Kidney tubule cell (primary cell): ENCODE data around the gene GTPBP6.

Source experiments
- DNase-seq: peaks from one replicate; pipeline ENCODE4 v3.0.0-alpha.2; 2018; ENCODE audit warnings: low spot score

GTPBP6 gene

GRCh38 chrX:318739-319578 is at the start of gene GTPBP6:
TSS of gene GTPBP6 (minus strand) at chrX:318796. CDS start at chrX:318787, 9 bp downstream.
- DNase-seq: peak; percentile 100

DNA sequence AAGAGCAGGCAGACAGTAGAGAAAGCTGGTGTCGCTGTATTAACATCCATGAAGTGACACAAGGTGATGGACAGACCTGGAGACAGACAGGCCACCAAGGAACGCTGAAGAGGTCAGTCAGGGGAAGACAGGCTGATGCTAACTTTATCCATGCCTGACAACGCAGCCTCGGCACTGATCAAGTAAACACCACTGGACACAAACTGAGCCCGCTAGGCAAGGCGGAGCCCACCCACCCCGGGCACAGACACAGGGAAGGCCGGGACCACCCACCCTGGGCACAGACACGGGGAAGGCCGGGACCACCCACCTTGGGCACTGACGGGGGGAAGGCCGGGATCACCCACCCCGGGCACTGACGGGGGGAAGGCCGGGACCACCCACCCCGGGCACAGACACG is 49.3 kb upstream of the GTPBP6 start:
- DNase-seq: no peak

DNA sequence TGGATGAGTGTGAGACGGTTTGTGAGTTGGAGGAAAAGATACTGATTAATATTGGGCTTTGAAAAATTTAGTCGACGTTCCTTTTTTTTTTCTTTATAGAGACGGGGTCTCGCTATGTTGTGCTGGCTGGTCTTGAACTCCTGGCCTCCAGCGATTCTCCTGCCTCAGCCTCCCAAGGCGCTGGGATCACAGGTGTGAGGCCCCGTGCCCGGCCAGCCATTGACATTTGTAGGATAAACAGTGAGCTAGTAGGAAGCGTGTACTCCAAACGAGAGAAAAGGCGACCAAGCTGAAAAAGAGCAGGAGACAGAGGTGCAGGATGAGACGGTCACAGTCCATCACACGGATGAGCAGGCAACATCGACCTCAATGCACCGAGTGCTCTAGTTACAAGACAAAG is 48.8 kb upstream of the GTPBP6 start:
- DNase-seq: no peak

DNA sequence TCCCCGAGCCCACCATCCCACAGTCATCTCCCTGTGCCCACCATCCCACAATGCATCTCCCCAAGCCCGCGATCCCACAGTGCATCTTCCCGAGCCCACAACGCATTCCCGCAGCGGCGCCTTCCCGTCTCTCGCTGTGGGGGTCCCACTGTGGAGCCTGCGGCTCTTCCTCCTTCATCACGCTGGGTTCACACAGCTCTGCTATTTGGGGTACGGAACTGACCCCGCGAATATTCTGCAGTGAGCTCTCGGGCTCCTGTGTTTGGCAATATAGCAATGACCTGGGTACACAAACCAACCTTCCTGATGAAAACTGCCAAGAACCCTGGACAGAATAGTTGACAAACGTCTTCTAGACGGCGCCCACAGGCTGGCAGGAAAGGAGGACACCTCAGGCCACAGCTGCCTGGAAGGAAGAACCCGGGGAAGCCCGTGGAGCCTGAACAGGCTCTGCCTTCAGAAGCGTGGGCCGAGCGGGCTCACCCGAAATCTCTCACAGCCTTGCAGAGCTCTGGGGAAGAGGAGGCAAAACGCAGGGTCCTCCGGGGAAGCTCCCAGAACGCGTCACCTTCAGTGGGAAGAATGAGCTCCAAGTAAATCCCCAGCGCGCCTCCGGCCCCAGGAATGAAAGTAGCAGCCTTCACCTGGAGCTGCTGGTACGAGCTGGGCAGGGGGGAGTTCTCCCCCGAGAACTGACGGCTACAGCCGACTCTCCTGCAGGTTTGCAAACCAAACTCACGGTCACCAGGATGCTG is 45.2 kb upstream of the GTPBP6 start:
- no peak for DNase-seq

DNA sequence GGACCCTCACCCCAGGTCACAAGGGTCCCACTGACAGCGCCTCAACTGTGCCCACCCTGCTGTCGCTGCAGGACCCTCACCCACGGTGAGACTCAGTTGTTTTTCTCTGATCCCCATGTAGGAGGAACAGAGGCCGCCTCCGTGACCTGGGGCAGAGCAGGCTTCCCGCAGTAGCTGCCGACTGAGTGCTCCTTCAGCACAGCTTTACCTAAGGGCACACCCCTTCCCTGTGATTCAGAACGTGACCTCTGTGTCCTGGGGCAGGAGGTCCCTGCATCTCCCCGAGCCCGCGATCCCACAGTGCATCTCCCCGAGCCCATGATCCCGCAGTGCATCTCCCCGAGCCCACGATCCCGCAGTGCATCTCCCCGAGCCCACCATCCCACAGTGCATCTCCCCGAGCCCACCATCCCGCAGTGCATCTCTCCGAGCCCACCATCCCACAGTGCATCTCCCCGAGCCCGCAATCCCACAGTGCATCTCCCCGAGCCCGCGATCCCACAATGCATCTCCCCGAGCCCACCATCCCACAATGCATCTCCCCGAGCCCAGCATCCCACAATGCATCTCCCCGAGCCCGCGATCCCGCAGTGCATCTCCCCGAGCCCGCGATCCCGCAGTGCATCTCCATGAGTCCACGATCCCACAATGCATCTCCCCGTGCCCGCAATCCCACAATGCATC is 44.5 kb upstream of the GTPBP6 start:
- no peak for DNase-seq

GRCh38 chrX:362351-362750 is 43.8 kb upstream of the GTPBP6 start:
- no peak for DNase-seq

DNA sequence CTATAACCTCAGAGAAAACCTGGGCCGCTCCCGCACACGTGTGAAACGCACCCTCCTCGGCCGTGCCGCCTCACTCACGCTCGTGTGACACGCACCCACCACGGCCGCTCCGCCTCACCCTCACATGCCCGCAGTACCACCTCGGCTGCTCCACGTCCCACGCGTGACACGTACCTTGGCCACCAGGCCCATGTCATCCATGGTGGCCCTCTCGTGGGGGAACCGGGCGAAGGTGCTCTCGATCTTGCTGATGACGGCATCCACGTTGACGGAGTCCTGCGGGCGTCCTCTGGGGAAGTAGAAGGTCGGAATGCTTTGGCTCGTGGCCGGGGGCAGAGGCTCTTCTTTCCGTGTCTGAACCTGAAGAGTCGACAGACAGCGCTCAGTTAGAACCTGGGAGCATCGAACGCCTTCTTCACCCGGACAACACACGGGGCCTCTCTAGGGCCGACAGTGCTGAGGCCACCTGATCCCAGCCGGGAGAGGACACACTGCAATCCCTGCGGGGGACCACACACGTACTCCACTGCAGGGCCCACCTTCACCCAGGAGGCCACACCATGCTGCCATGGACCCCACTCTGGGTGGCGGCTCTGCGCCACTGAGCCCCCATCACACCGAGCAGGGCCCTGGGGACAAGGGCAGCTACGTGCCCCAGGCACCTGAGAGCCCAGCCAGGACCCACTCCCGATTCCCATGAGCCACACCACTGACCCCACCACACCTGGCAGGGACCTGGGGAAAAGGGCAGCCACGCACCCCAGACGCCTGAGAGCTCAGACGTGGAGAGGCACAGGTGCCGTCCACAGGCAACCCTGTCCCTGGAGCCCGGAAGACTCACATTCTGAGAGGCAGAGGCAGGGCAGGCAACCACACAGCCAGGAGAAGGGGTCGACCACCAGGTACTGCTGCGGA is 42.9 kb upstream of the GTPBP6 start:
- DNase-seq: no peak

- DNase-seq: no peak
Observed at GRCh38 chrX:360496-361150, 42.0 kb upstream of the GTPBP6 start.

GRCh38 chrX:358651-359143 is 40.1 kb upstream of the GTPBP6 start:
- DNase-seq: no peak

- DNase-seq: peak; percentile 55
Observed at GRCh38 chrX:357693-358471, 39.3 kb upstream of the GTPBP6 start.

GRCh38 chrX:357035-357692 is 38.6 kb upstream of the GTPBP6 start:
- DNase-seq: no peak

DNA sequence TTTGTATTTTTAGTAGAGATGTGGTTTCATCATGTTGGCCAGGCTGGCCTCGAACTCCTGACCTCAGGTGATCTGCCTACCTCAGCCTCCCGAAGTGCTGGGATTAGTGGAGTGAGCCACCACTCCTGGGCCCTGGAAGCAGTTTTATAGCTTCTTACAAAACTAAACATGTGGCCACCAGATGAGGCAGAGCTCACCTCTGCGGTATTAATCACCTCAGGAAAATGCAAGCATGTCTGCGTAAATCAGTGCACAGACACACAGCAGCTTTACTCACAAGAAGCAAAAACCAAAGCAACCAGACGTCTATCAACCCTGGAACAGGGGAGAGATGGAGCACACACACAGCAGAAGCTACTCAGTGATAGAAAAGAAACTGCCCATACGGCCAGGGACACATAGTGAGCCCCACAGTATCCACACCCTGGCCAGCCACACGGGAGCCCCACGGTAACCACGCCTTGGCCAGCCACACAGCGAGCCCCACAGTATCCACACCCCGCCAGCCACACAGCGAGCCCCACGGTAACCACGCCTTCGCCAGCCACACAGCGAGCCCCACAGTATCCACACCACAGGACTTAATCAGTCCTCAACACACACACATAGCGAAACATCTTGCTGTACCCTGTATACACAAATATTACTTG is 37.9 kb upstream of the GTPBP6 start:
- peak; percentile 31 for DNase-seq

GRCh38 chrX:355329-356050 is 36.9 kb upstream of the GTPBP6 start:
- DNase-seq: no peak

DNA sequence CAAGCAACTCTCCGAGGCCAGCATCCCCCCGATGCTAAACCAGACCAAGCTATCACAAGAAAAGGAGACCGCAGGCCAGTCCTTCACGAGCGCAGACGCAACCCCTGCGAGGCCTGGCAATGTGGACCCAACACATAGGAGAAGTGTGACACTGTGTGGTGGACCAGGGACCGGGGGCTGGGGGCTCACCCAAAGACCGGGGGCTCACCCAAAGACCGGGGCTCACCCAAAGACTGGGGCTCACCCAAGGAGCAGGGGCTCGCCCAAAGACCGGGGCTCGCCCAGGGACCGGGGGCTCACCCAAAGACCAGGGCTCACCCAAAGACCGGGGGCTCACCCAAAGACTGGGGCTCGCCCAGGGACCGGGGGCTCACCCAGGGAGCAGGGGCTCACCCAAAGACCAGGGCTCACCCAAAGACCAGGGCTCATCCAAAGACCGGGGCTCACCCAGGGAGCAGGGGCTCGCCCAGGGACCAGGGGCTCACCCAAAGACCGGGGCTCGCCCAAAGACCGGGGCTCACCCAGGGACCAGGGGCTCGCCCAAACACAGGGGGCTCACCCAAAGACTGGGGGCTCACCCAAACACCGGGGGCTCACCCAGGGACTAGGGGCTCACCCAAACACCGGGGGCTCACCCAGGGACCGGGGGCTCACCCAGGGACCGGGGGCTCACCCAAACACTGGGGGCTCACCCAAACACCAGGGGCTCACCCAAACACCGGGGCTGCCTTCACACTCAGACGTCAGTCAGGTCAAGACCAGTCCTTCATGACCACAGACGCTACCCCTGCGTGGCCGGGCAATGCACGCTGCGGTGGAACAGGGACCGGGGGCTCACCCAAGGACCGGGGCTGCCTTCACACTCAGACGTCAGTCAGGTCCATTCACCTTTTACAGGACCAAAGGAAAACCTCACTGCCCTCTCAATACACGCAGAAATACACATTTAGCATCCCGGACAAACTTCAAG is 35.3 kb upstream of the GTPBP6 start:
- DNase-seq: no peak

GRCh38 chrX:352582-353314 is 34.2 kb upstream of the GTPBP6 start:
- DNase-seq: no peak

- DNase-seq: no peak
Observed at GRCh38 chrX:352181-352580, 33.6 kb upstream of the GTPBP6 start.

GRCh38 chrX:351736-352135 is 33.1 kb upstream of the GTPBP6 start:
- no peak for DNase-seq
